HG03103 (cell line): ENCODE data around the gene PRRG4.

Experiments
- ATAC-seq: cut with Tn5 transposase; IDR thresholded peaks from one replicate; pipeline ENCODE4 v1.9.1; 2021; ENCODE audit warnings: low read depth; ENCODE audit not compliant: unreplicated experiment

PRRG4 gene

GRCh38 chr11:32905028-32905667 lies 75.4 kb downstream of the PRRG4 start:
- ATAC-seq, result no peak
